ENCODE data around the gene IRF2. TPM values are rescaled to one million over a fixed set of nuclear protein-coding genes. Genes with fewer than 3 reads are reported as not detected.

IRF2 gene
- total RNA-seq, 4 donors from 2014 or later, result 27.9 to 38.7 (median 29.9) TPM

GRCh38 chr4:184450045-184450444 lies 24.3 kb downstream of the IRF2 start:
- H3K4me1 ChIP-seq, result peaks cover 73% of the 10 kb centered on the region
- peak overlapping the region; percentile 39 for H3K27ac ChIP-seq
- no peaks in the 10 kb centered on the region for H3K27me3 ChIP-seq
- WGBS, result 28% methylated on average over 5 of the region's 5 CpGs
- DNase-seq (ENCODE audit: low spot score in 2 of 2), result no peak
- no peak overlapping the region for H3K4me3 ChIP-seq
- H3K36me3 ChIP-seq, result no peaks in the 10 kb centered on the region
- TF ChIP-seq POLR2A (IDR thresholded peaks at IDR 0.05) (no peak), EP300 (IDR thresholded peaks at IDR 0.05) (no peak), CTCF (IDR thresholded peaks at IDR 0.05) (no peak), POLR2AphosphoS5 (IDR thresholded peaks at IDR 0.05) (no peak)
- H3K9me3 ChIP-seq, result no peaks in the 10 kb centered on the region

- Histone ChIP-seq H3K36me3 (no peaks in the 10 kb centered on the region), H3K27ac (peak overlapping the region; percentile 67), H3K4me1 (peaks cover 72% of the 10 kb centered on the region), H3K27me3 (no peaks in the 10 kb centered on the region), H3K4me3 (peak overlapping the region; percentile 37), H3K9me3 (no peaks in the 10 kb centered on the region)
- DNase-seq (ENCODE audit: low spot score in 2 of 2), result no peak
- no peak for TF ChIP-seq POLR2AphosphoS5 (IDR thresholded peaks at IDR 0.05)
- TF ChIP-seq EP300 (IDR thresholded peaks at IDR 0.05), result no peak
- TF ChIP-seq CTCF (IDR thresholded peaks at IDR 0.05), result no peak
- TF ChIP-seq POLR2A (IDR thresholded peaks at IDR 0.05), result no peak
- 60% methylated on average over 10 of the region's 10 CpGs for WGBS
Observed at GRCh38 chr4:184448821-184449220, 25.5 kb downstream of the IRF2 start.

GRCh38 chr4:184448141-184448540 lies 26.2 kb downstream of the IRF2 start:
- peak overlapping the region; percentile 67 for H3K27ac ChIP-seq
- no peak for DNase-seq (ENCODE audit: low spot score in 2 of 2)
- H3K9me3 ChIP-seq, result no peaks in the 10 kb centered on the region
- no peaks in the 10 kb centered on the region for H3K36me3 ChIP-seq
- no peak for TF ChIP-seq POLR2A (IDR thresholded peaks at IDR 0.05)
- no peak for TF ChIP-seq CTCF (IDR thresholded peaks at IDR 0.05)
- no peak for TF ChIP-seq EP300 (IDR thresholded peaks at IDR 0.05)
- TF ChIP-seq POLR2AphosphoS5 (IDR thresholded peaks at IDR 0.05), result no peak
- no peaks in the 10 kb centered on the region for H3K27me3 ChIP-seq
- H3K4me3 ChIP-seq, result peak overlapping the region; percentile 37
- H3K4me1 ChIP-seq, result peaks cover 66% of the 10 kb centered on the region
- WGBS, result 73% methylated on average over 11 of the region's 11 CpGs

GRCh38 chr4:184447664-184448063 lies 26.7 kb downstream of the IRF2 start:
- DNase-seq (ENCODE audit: low spot score in 2 of 2), result no peak
- H3K36me3 ChIP-seq, result no peaks in the 10 kb centered on the region
- H3K27ac ChIP-seq, result no peak overlapping the region
- no peak overlapping the region for H3K4me3 ChIP-seq
- no peaks in the 10 kb centered on the region for H3K9me3 ChIP-seq
- 60% methylated on average over 10 of the region's 10 CpGs for WGBS
- peaks cover 65% of the 10 kb centered on the region for H3K4me1 ChIP-seq
- TF ChIP-seq CTCF (IDR thresholded peaks at IDR 0.05), result no peak
- no peak for TF ChIP-seq EP300 (IDR thresholded peaks at IDR 0.05)
- no peak for TF ChIP-seq POLR2A (IDR thresholded peaks at IDR 0.05)
- no peak for TF ChIP-seq POLR2AphosphoS5 (IDR thresholded peaks at IDR 0.05)
- H3K27me3 ChIP-seq, result no peaks in the 10 kb centered on the region

GRCh38 chr4:184446132-184446658 lies 28.2 kb downstream of the IRF2 start:
- no peak for TF ChIP-seq POLR2A (IDR thresholded peaks at IDR 0.05)
- no peak for TF ChIP-seq POLR2AphosphoS5 (IDR thresholded peaks at IDR 0.05)
- no peak for TF ChIP-seq CTCF (IDR thresholded peaks at IDR 0.05)
- no peak for TF ChIP-seq EP300 (IDR thresholded peaks at IDR 0.05)

More at GRCh38 chr4:184446132-184446658, 28.2 kb downstream of the IRF2 start:
- no peak overlapping the region for H3K27ac ChIP-seq
- WGBS, result 98% methylated on average over 3 of the region's 3 CpGs
- no peaks in the 10 kb centered on the region for H3K36me3 ChIP-seq
- no peak overlapping the region for H3K4me3 ChIP-seq
- no peaks in the 10 kb centered on the region for H3K27me3 ChIP-seq
- peaks cover 63% of the 10 kb centered on the region for H3K4me1 ChIP-seq
- H3K9me3 ChIP-seq, result no peaks in the 10 kb centered on the region
- DNase-seq (ENCODE audit: low spot score in 2 of 2), result no peak

Measured in suprapubic skin (tissue), 4 donors.